HepG2 (cell line): ENCODE data around the gene AMOTL1. TPM values are rescaled to one million over a fixed set of nuclear protein-coding genes. Genes with fewer than 3 reads are reported as not detected.

Source experiments
- ATAC-seq: fragments of 200-7000 bp; cut with Tn5 transposase; 3 replicates; pipeline ENCODE4 v1.9.1; 2020; ENCODE audit warnings: mild to moderate bottlenecking, moderate library complexity
- BruUV-seq: library from RNA; stranded (reverse); fragments of 400-500 nt; replicated peaks from 2 replicates; lab custom pipeline; 2021; lab: Mats Ljungman, UMichigan
- CTCF ChIA-PET: fragments of 300-600 bp; formaldehyde crosslinking; extraction: SDS; loops from one replicate; lab custom pipeline; 2021; ENCODE audit warnings: low total read pairs, inconsistent platforms, low intra/inter-chr PET ratio; lab: Yijun Ruan, JAX
- POLR2A ChIA-PET: fragments of 350-600 bp; sonication (Branson Sonifier 250); formaldehyde crosslinking; loops from one replicate; lab custom pipeline; 2020; ENCODE audit warnings: antibody characterized with exemption, inconsistent platforms; lab: Yijun Ruan, JAX
- DNase-seq: peaks from one replicate; pipeline ENCODE4 v3.0.0-alpha.2; 2015; ENCODE audit warnings: low spot score
- FAIRE-seq: peaks from 3 replicates; lab custom pipeline; 2011; peaks lifted over from hg19 to GRCh38; lab: Jason Lieb, UNC
- H2AFZ ChIP-seq: one replicate; pipeline ENCODE4 v1.6.1; 2011; ENCODE audit warnings: low read length, inconsistent platforms
- H3K27ac ChIP-seq: fragments of 300-600 bp; 3 replicates; pipeline ENCODE4 v1.8.0; 2011; ENCODE audit warnings: mixed run types, mild to moderate bottlenecking, mixed read lengths, low read length, inconsistent platforms; ENCODE audit not compliant: insufficient read depth; ENCODE audit errors: extremely low read length
- H3K27me3 ChIP-seq, 2 experiments: fragments of 200-600 bp in 1 of 2; 2 replicates in 1 of 2; 3 replicates in 1 of 2; pipeline versions ENCODE4 v1.6.0 to v1.8.0; 2011; ENCODE audit warnings: low read length in 2 of 2, mild to moderate bottlenecking in 2 of 2, moderate library complexity in 2 of 2, inconsistent platforms in 1 of 2; ENCODE audit not compliant: insufficient read depth in 2 of 2, control insufficient read depth in 1 of 2
- H3K36me3 ChIP-seq, 2 experiments: fragments of 200-600 bp in 1 of 2; replicated peaks in 1 of 2; 2 replicates in 1 of 2; 3 replicates in 1 of 2; pipeline versions ENCODE4 v1.5.1 to v1.8.0; 2011; ENCODE audit warnings: low read length in 2 of 2, inconsistent platforms in 1 of 2; ENCODE audit not compliant: insufficient read depth in 2 of 2, control insufficient read depth in 1 of 2
- H3K4me1 ChIP-seq: 2 replicates; pipeline ENCODE4 v1.5.1; 2012; ENCODE audit warnings: low read length, inconsistent platforms; ENCODE audit not compliant: insufficient read depth
- H3K4me2 ChIP-seq: 2 replicates; pipeline ENCODE4 v1.6.0; 2011; ENCODE audit warnings: low read depth, low read length, inconsistent platforms
- H3K4me3 ChIP-seq, 3 experiments: fragments of 200-600 bp in 1 of 3; sonication (generic), shearing (Covaris generic) in 1 of 3; replicated peaks in 1 of 3; 2 replicates each; pipeline ENCODE4 v1.5.1; 2011 to 2016; ENCODE audit warnings: low read length in 3 of 3, inconsistent platforms in 2 of 3, low read depth in 2 of 3, mild to moderate bottlenecking in 2 of 3, control low read depth in 1 of 3, mixed read lengths in 1 of 3; ENCODE audit not compliant: insufficient read depth in 1 of 3
- H3K79me2 ChIP-seq: one replicate; pipeline ENCODE4 v1.6.1; 2011; ENCODE audit warnings: low read length, inconsistent platforms; ENCODE audit not compliant: insufficient read depth
- H3K9ac ChIP-seq: 2 replicates; pipeline ENCODE4 v1.6.0; 2011; ENCODE audit warnings: mild to moderate bottlenecking, low read depth, low read length, inconsistent platforms; ENCODE audit not compliant: insufficient read depth
- H3K9me3 ChIP-seq: 2 replicates; pipeline ENCODE4 v1.5.1; 2012; ENCODE audit warnings: mild to moderate bottlenecking, low read length
- H4K20me1 ChIP-seq: 2 replicates; pipeline ENCODE4 v1.6.0; 2011; ENCODE audit warnings: inconsistent platforms, mild to moderate bottlenecking, low read length, moderate library complexity; ENCODE audit not compliant: insufficient read depth
- KAT7 ChIP-seq: IDR thresholded peaks from 2 replicates; pipeline ENCODE4 v1.6.1; 2018; ENCODE audit warnings: borderline replicate concordance, missing compliant biosample characterization
- LCORL ChIP-seq, 2 experiments: fragments of 450-650 bp in 1 of 2; sonication (generic) in 1 of 2; formaldehyde crosslinking in 1 of 2; IDR thresholded peaks; 2 replicates each; pipeline versions ENCODE4 v1.5.0 to v1.6.1; 2017 to 2020; ENCODE audit warnings: antibody characterized with exemption in 1 of 2, missing genetic modification reagents in 1 of 2
- MYPOP ChIP-seq: sonication (generic); formaldehyde crosslinking; IDR thresholded peaks from 2 replicates; pipeline ENCODE4 v1.8.1; 2023; ENCODE audit warnings: mild to moderate bottlenecking, moderate library complexity, missing genetic modification reagents
- NR3C1 ChIP-seq: sonication (generic); formaldehyde crosslinking; IDR thresholded peaks from 2 replicates; pipeline ENCODE4 v1.4.0; 2020; ENCODE audit warnings: missing genetic modification reagents
- RXRA ChIP-seq: sonication (generic); formaldehyde crosslinking; IDR thresholded peaks from 2 replicates; pipeline ENCODE4 v1.5.1; 2020; ENCODE audit warnings: missing genetic modification reagents
- SMARCE1 ChIP-seq: fragments of 450-650 bp; IDR thresholded peaks from 2 replicates; pipeline ENCODE4 v1.6.1; 2017; ENCODE audit warnings: borderline replicate concordance
- TMF1 ChIP-seq: sonication (generic); formaldehyde crosslinking; IDR thresholded peaks from 2 replicates; pipeline ENCODE4 v1.8.1; 2022; ENCODE audit warnings: low read depth, missing genetic modification reagents
- ZNF10 ChIP-seq: sonication (generic); formaldehyde crosslinking; IDR thresholded peaks from 2 replicates; pipeline ENCODE4 v1.4.0; 2020; ENCODE audit warnings: mild to moderate bottlenecking, low read depth, missing genetic modification reagents, borderline replicate concordance
- ZNF12 ChIP-seq: sonication (generic); formaldehyde crosslinking; IDR thresholded peaks from 2 replicates; pipeline ENCODE4 v1.5.0; 2020; ENCODE audit warnings: missing genetic modification reagents
- ZNF124 ChIP-seq: sonication (generic); formaldehyde crosslinking; IDR thresholded peaks from 2 replicates; pipeline ENCODE4 v1.4.0; 2020; ENCODE audit warnings: missing genetic modification reagents
- ZNF205 ChIP-seq: IDR thresholded peaks from 2 replicates; pipeline ENCODE4 v1.6.1; 2018; ENCODE audit warnings: missing biosample characterization, missing genetic modification reagents
- ZNF280D ChIP-seq: sonication (generic); formaldehyde crosslinking; IDR thresholded peaks from 2 replicates; pipeline ENCODE4 v1.5.1; 2020; ENCODE audit warnings: mild to moderate bottlenecking, missing genetic modification reagents
- ZNF740 ChIP-seq: sonication (generic); formaldehyde crosslinking; IDR thresholded peaks from 2 replicates; pipeline ENCODE4 v1.4.0; 2020; ENCODE audit warnings: missing genetic modification reagents
- ZUFSP ChIP-seq: sonication (generic); formaldehyde crosslinking; IDR thresholded peaks from 2 replicates; pipeline ENCODE4 v1.9.0; 2021; ENCODE audit warnings: missing genetic modification reagents, mild to moderate bottlenecking, borderline replicate concordance
- WGBS: methylation state at CpG from one replicate; pipeline ENCODE4 v1.1.6; 2017; ENCODE audit warnings: low lambda C conversion rate; 5-methylcytosine and 5-hydroxymethylcytosine counted together
- in situ Hi-C: cut with HindIII; loops from 2 replicates; pipeline ENCODE4 v1.10.0; 2017; ENCODE audit warnings: low pct_unique_long_range_greater_than_20kb; ENCODE audit not compliant: extremely low pct_ligation_motif_present
- intact Hi-C: fragments of 100-400 bp; cut with micrococcal nuclease; formaldehyde crosslinking; loops from one replicate; pipeline ENCODE4 v1.10.0; 2022; ENCODE audit not compliant: unreplicated experiment
- polyA plus RNA-seq, 8 experiments: library from polyadenylated mRNA; depleted of rRNA in 3 of 8; stranded (reverse) in 7 of 8; unstranded in 1 of 8; fragments of >200 nt; fragmentation: Illumina TruSeq in 4 of 8; extraction: Trizol in 4 of 8; gene quantifications; 2 replicates each; pipeline versions ENCODE4 v1.2.1 to v1.2.3, GENCODE V29; 2011 to 2016; ENCODE audit warnings: low read depth in 4 of 8, missing spikeins in 1 of 8, mixed read lengths in 1 of 8; ENCODE audit not compliant: insufficient read depth in 1 of 8
- total RNA-seq, 5 experiments: library from RNA; depleted of rRNA; stranded (reverse); fragments of >200 nt; fragmentation: Illumina TruSeq; extraction: Trizol; gene quantifications; 2 replicates each; pipeline ENCODE4 v1.2.3, GENCODE V29; 2016; ENCODE audit warnings: low read depth in 1 of 5

The AMOTL1 gene
- total and polyA plus RNA-seq, 2 of the 13 experiments (the other 11 are each of a cell fraction or from before 2014, with no cell fraction given): 0.01 to 0.20 TPM

- FAIRE-seq (no peak), DNase-seq (no peak), ATAC-seq (no peak)
- H3K27ac ChIP-seq: no peak overlapping the region
- no peaks in the 10 kb centered on the region for H4K20me1 ChIP-seq
- no peaks in the 10 kb centered on the region for H3K9me3 ChIP-seq
- in situ Hi-C loops (no loop called here), intact Hi-C loops (no loop called here)
- no peaks in the 10 kb centered on the region for H3K36me3 ChIP-seq
- H3K4me2 ChIP-seq: no peak overlapping the region
- H3K27me3 ChIP-seq: no peaks in the 10 kb centered on the region
- no peaks in the 10 kb centered on the region for H3K79me2 ChIP-seq
- WGBS: 0% methylated on average over 1 of the region's 1 CpG
- no peak overlapping the region for H3K9ac ChIP-seq
- TF ChIP-seq LCORL (IDR thresholded peaks at IDR 0.05) (no peak), LCORL (CRISPR knock-in tag; IDR thresholded peaks at IDR 0.05) (no peak), ZNF10 (CRISPR knock-in tag) (no peak), SMARCE1 (no peak), ZUFSP (CRISPR knock-in tag) (no peak), MYPOP (CRISPR knock-in tag) (no peak), KAT7 (no peak), ZNF124 (CRISPR knock-in tag) (no peak), ZNF205 (CRISPR knock-in tag) (no peak), ZNF12 (CRISPR knock-in tag) (no peak), ZNF280D (CRISPR knock-in tag) (no peak), ZNF740 (CRISPR knock-in tag) (no peak), NR3C1 (CRISPR knock-in tag) (no peak), TMF1 (CRISPR knock-in tag) (no peak), RXRA (CRISPR knock-in tag) (no peak)
- H3K4me3 ChIP-seq: no peak overlapping the region
- no peak overlapping the region for H2AFZ ChIP-seq
- no peaks in the 10 kb centered on the region for H3K4me1 ChIP-seq
- ChIA-PET POLR2A (no interaction called here), CTCF (no interaction called here)
- no TSS peak for BruUV-seq
Measured at GRCh38 chr11:94825481-94825880, 57.3 kb downstream of the AMOTL1 start.
